Smooth muscle cell (in vitro differentiated cells): ENCODE measurements around the gene DCAF6. TPM values are rescaled to one million over a fixed set of nuclear protein-coding genes. Genes with fewer than 3 reads are reported as not detected.

Source experiments
- DNase-seq: peaks from one replicate; lab custom pipeline; 2025; ENCODE audit not compliant: unreplicated experiment; lab: John Stamatoyannopoulos, UW
- H2AFZ ChIP-seq: fragments of 200-600 bp; sonication (generic); 2 replicates; pipeline ENCODE4 v1.6.0; 2016; ENCODE audit warnings: antibody characterized with exemption, low read depth, mild to moderate bottlenecking
- H3F3A ChIP-seq: fragments of 200-600 bp; sonication (generic); 2 replicates; pipeline ENCODE4 v1.6.0; 2017; ENCODE audit warnings: antibody characterized with exemption, low read depth
- H3K27ac ChIP-seq: fragments of 200-600 bp; sonication (generic); 2 replicates; pipeline ENCODE4 v1.5.1; 2016; ENCODE audit warnings: low read depth, mild to moderate bottlenecking
- H3K27me3 ChIP-seq: fragments of 200-600 bp; sonication (generic); 2 replicates; pipeline ENCODE4 v1.6.1; 2016; ENCODE audit warnings: low read depth, mild to moderate bottlenecking
- H3K36me3 ChIP-seq: fragments of 200-600 bp; sonication (generic); 2 replicates; pipeline ENCODE4 v1.5.1; 2016; ENCODE audit warnings: low read depth
- H3K4me1 ChIP-seq: fragments of 200-600 bp; sonication (generic); 2 replicates; pipeline ENCODE4 v1.5.1; 2016; ENCODE audit warnings: low read depth
- H3K4me2 ChIP-seq: fragments of 200-600 bp; sonication (generic); 2 replicates; pipeline ENCODE4 v1.6.0; 2016; ENCODE audit warnings: mild to moderate bottlenecking
- H3K4me3 ChIP-seq: fragments of 200-600 bp; sonication (generic); 2 replicates; pipeline ENCODE4 v1.5.1; 2016; ENCODE audit warnings: mild to moderate bottlenecking
- H3K79me2 ChIP-seq: fragments of 200-600 bp; sonication (generic); 2 replicates; pipeline ENCODE4 v1.6.0; 2016; ENCODE audit warnings: low read depth, mild to moderate bottlenecking
- H3K9ac ChIP-seq: fragments of 200-600 bp; sonication (generic); 2 replicates; pipeline ENCODE4 v1.6.0; 2016; ENCODE audit warnings: low read depth
- H3K9me3 ChIP-seq: fragments of 200-600 bp; sonication (generic); replicated peaks from 2 replicates; pipeline ENCODE4 v1.5.1; 2016; ENCODE audit warnings: low read depth
- H4K20me1 ChIP-seq: fragments of 200-600 bp; sonication (generic); 2 replicates; pipeline ENCODE4 v1.6.0; 2016; ENCODE audit warnings: low read depth
- WGBS: methylation state at CpG from one replicate; pipeline ENCODE4 v1.1.7; 2016; ENCODE audit warnings: low lambda C conversion rate; 5-methylcytosine and 5-hydroxymethylcytosine counted together
- polyA plus RNA-seq: library from polyadenylated mRNA; unstranded; fragments of >200 nt; fragmentation: Nextera tagmentation; extraction: Ambion mirVana; gene quantifications from 2 replicates; pipeline ENCODE4 v1.2.1, GENCODE V29; 2016
- total RNA-seq: library from RNA; depleted of rRNA; stranded (reverse); fragments of >200 nt; gene quantifications from 2 replicates; pipeline ENCODE4 v1.2.3, GENCODE V29; 2014
- TF ChIP-seq, protein P1 (sequence below): fragments of 200-600 bp; sonication (generic); IDR thresholded peaks from 2 replicates; pipeline ENCODE4 v1.5.1; 2017; ENCODE audit warnings: borderline replicate concordance, mild to moderate bottlenecking, antibody characterized with exemption; ENCODE audit not compliant: insufficient read depth, poor library complexity, severe bottlenecking

Gene DCAF6
- total and polyA plus RNA-seq, 2 experiments from 2014 or later: 27.4 to 34.9 TPM

DNA sequence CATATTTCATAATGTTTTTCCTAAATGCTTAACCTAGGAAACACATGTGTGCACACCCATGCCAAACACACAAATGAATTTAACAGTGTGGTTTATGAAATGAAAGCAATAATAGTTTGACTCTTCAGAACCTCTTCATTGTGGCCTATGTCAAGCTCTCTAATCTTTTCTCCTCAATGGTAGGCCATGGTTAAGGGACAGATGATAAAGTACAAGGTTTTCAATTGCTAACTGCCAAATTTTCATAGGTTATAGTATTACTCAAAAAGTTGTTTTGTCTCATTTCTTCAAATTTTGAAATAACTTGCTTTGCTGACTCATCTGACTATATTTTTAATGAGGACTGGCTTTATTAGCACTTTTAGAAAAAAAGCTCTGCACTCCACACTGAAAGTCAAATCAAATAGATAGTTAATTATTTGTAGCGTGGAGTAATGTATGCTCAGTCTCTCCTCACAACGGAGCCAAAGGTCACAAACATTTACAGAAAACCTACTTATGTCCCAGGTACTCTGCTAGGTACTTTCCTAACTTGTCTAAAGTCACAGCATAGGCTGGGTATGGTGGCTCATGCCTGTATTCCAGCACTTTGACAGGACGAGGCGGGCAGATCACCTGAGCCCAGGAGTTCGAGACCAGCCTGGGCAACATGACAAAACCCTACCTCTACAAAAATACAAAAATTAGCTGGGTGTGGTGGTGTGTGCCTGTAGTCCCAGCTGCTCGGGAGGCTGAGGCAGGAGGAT is 19.5 kb upstream of the DCAF6 start:
- no peak overlapping the region for H3K4me3 ChIP-seq
- no peak overlapping the region for H3K27ac ChIP-seq
- H3K4me1 ChIP-seq: peaks cover under 1% of the 10 kb centered on the region
- peaks cover 3% of the 10 kb centered on the region for H4K20me1 ChIP-seq
- no peaks in the 10 kb centered on the region for H3K9me3 ChIP-seq
- TF ChIP-seq, protein P1, sequence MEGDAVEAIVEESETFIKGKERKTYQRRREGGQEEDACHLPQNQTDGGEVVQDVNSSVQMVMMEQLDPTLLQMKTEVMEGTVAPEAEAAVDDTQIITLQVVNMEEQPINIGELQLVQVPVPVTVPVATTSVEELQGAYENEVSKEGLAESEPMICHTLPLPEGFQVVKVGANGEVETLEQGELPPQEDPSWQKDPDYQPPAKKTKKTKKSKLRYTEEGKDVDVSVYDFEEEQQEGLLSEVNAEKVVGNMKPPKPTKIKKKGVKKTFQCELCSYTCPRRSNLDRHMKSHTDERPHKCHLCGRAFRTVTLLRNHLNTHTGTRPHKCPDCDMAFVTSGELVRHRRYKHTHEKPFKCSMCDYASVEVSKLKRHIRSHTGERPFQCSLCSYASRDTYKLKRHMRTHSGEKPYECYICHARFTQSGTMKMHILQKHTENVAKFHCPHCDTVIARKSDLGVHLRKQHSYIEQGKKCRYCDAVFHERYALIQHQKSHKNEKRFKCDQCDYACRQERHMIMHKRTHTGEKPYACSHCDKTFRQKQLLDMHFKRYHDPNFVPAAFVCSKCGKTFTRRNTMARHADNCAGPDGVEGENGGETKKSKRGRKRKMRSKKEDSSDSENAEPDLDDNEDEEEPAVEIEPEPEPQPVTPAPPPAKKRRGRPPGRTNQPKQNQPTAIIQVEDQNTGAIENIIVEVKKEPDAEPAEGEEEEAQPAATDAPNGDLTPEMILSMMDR: no peak
- no peaks in the 10 kb centered on the region for H3K27me3 ChIP-seq
- H2AFZ ChIP-seq: no peak overlapping the region
- no peaks in the 10 kb centered on the region for H3K79me2 ChIP-seq
- DNase-seq: no peak
- peaks cover 5% of the 10 kb centered on the region for H3K36me3 ChIP-seq
- no peak overlapping the region for H3K4me2 ChIP-seq
- H3K9ac ChIP-seq: no peak overlapping the region
- no peaks in the 10 kb centered on the region for H3F3A ChIP-seq
- WGBS: 88% methylated on average over 6 of the region's 6 CpGs

DNA sequence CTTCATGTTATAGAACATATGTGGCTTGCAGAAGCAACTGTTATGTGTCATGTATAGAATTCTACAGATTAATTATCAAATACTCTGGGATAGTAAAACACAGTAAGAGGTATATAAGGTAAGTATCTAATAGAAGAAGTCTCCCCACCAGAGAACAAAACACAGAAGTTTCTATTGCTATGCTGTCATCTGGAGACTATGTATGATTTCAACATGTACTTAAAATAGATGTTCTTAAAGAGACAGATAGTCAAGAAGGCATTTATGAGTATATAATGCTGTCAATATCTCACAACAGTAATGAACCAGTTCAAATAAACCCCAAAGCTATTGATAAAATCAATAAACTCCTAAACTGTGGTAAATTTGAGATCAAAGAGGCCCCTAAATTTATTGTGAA is 14.5 kb upstream of the DCAF6 start:
- peaks cover 9% of the 10 kb centered on the region for H4K20me1 ChIP-seq
- H3K79me2 ChIP-seq: peaks cover 34% of the 10 kb centered on the region
- H3K27ac ChIP-seq: peak overlapping the region; percentile 43
- peak overlapping the region; percentile 66 for H3K4me2 ChIP-seq
- no peak overlapping the region for H3K4me3 ChIP-seq
- DNase-seq: no peak
- H3K9ac ChIP-seq: peak overlapping the region; percentile 15
- H3K9me3 ChIP-seq: no peaks in the 10 kb centered on the region
- peaks cover 7% of the 10 kb centered on the region for H3K4me1 ChIP-seq
- TF ChIP-seq, protein P1: no peak
- H3K27me3 ChIP-seq: no peaks in the 10 kb centered on the region
- no peak overlapping the region for H2AFZ ChIP-seq
- H3F3A ChIP-seq: no peaks in the 10 kb centered on the region
- peaks cover 5% of the 10 kb centered on the region for H3K36me3 ChIP-seq

DNA sequence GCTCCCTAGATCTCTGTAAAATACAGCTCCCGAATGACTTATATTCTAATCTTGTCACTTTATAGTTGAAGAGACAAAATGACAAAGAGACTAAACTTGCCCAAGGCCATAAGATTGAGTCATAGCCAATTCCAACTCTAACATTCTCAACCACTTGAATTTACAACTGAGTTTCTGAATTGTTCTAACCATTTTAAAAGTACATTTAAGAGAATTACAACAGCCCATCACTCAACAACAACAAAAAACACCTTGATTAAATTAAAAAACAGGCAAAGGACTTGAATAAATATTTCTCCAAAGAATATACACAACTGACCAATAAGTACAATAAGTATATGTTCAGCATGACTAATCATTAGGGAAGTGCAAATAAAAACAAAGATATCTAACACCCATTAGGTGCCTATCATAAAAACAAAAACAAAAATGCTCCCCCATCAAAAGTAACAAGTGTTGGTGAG is 13.8 kb upstream of the DCAF6 start:
- peaks cover 34% of the 10 kb centered on the region for H3K79me2 ChIP-seq
- H3K4me2 ChIP-seq: peak overlapping the region; percentile 66
- H3K4me1 ChIP-seq: peaks cover 7% of the 10 kb centered on the region
- H3K4me3 ChIP-seq: no peak overlapping the region
- H3K36me3 ChIP-seq: peaks cover 4% of the 10 kb centered on the region
- DNase-seq: no peak
- 56% methylated on average over 1 of the region's 1 CpG for WGBS
- no peaks in the 10 kb centered on the region for H3F3A ChIP-seq
- H2AFZ ChIP-seq: no peak overlapping the region
- no peaks in the 10 kb centered on the region for H3K27me3 ChIP-seq
- H3K27ac ChIP-seq: peak overlapping the region; percentile 43
- H3K9ac ChIP-seq: no peak overlapping the region
- H3K9me3 ChIP-seq: no peaks in the 10 kb centered on the region
- peaks cover 9% of the 10 kb centered on the region for H4K20me1 ChIP-seq
- TF ChIP-seq, protein P1: no peak
